ENCODE results near the gene ZNF148. TPM values are rescaled to one million over a fixed set of nuclear protein-coding genes. Genes with fewer than 3 reads are reported as not detected.

The ZNF148 gene
- total RNA-seq, 1 experiment from 2014 or later: 19.7 TPM

GRCh38 chr3:125382298-125382697, 7.2 kb upstream of the ZNF148 start:
- Mint-ChIP-seq H3K4me3 (no peak overlapping the region), H3K9me3 (no peaks in the 10 kb centered on the region), H3K27ac (no peak overlapping the region), H3K36me3 (no peaks in the 10 kb centered on the region), H3K4me1 (no peaks in the 10 kb centered on the region), H3K27me3 (ENCODE audit: low read depth) (peaks cover 3% of the 10 kb centered on the region; the same call in 1 of the 2 replicates)
- ATAC-seq (no peak), DNase-seq (ENCODE audit: low spot score) (no peak)
- ChIA-PET CTCF (no interaction called here), POLR2A (no interaction called here)
- TF ChIP-seq ZNF532 (CRISPR knock-in tag; IDR thresholded peaks at IDR 0.05; ENCODE audit: borderline replicate concordance): no peak
- no peak for TF ChIP-seq ZNF423 (CRISPR knock-in tag; IDR thresholded peaks at IDR 0.05)
- TF ChIP-seq FOXK1 (CRISPR knock-in tag; IDR thresholded peaks at IDR 0.05): no peak
- no peak for TF ChIP-seq NR1H2 (CRISPR knock-in tag; IDR thresholded peaks at IDR 0.05)
- no peak for TF ChIP-seq GTF2I (CRISPR knock-in tag; conservative IDR thresholded peaks at IDR 0.05)
- TF ChIP-seq ZMAT4 (CRISPR knock-in tag; IDR thresholded peaks at IDR 0.05): no peak
- TF ChIP-seq ZNF396 (CRISPR knock-in tag; IDR thresholded peaks at IDR 0.05; ENCODE audit: borderline replicate concordance): no peak
- TF ChIP-seq TEAD4 (CRISPR knock-in tag; IDR thresholded peaks at IDR 0.05): no peak
- TF ChIP-seq USF2 (CRISPR knock-in tag; IDR thresholded peaks at IDR 0.05): no peak
- no peak for TF ChIP-seq TCF7 (CRISPR knock-in tag; IDR thresholded peaks at IDR 0.05; ENCODE audit: low read depth)
- no peak for TF ChIP-seq ZNF232 (CRISPR knock-in tag; IDR thresholded peaks at IDR 0.05)

- ChIA-PET CTCF (interaction anchor here (0.6 kb wide), 1 partner anchor 453 kb away, joined by 3 read pairs; no protein-coding TSS in a partner anchor), POLR2A (no interaction called here)
- peaks cover 3% of the 10 kb centered on the region; the same call in 1 of the 2 replicates for H3K27me3 Mint-ChIP-seq (ENCODE audit: low read depth)
- TF ChIP-seq NFYB (CRISPR knock-in tag; conservative IDR thresholded peaks at IDR 0.05; ENCODE audit: low read depth) (no peak), ATF6 (CRISPR knock-in tag; IDR thresholded peaks at IDR 0.05) (no peak), FOXK1 (CRISPR knock-in tag; IDR thresholded peaks at IDR 0.05) (no peak), FOXJ3 (CRISPR knock-in tag; IDR thresholded peaks at IDR 0.05; ENCODE audit: borderline replicate concordance) (no peak), ELF4 (CRISPR knock-in tag; IDR thresholded peaks at IDR 0.05; ENCODE audit: low read depth) (no peak), NR2C2 (CRISPR knock-in tag; IDR thresholded peaks at IDR 0.05) (no peak), CREM (CRISPR knock-in tag; IDR thresholded peaks at IDR 0.05) (no peak)
- no peak overlapping the region for H3K27ac Mint-ChIP-seq
- no peaks in the 10 kb centered on the region for H3K9me3 Mint-ChIP-seq
- no peaks in the 10 kb centered on the region for H3K4me1 Mint-ChIP-seq
- DNase-seq (ENCODE audit: low spot score) (no peak), ATAC-seq (no peak)
- H3K36me3 Mint-ChIP-seq: no peaks in the 10 kb centered on the region
- no peak overlapping the region for H3K4me3 Mint-ChIP-seq
Measured at GRCh38 chr3:125381743-125382142, 6.6 kb upstream of the ZNF148 start.
